PC-9 (cell line): ENCODE measurements around the gene COG5. TPM values are rescaled to one million over a fixed set of nuclear protein-coding genes. Genes with fewer than 3 reads are reported as not detected.

Experiments used
- BruUV-seq: library from RNA; stranded (reverse); fragments of 400-500 nt; replicated peaks from 2 replicates; lab custom pipeline; 2021; lab: Mats Ljungman, UMichigan
- CTCF ChIA-PET: fragments of 300-600 bp; sonication (Branson Sonifier 250); formaldehyde crosslinking; loops from one replicate; lab custom pipeline; 2022; ENCODE audit warnings: antibody characterized with exemption; lab: Charles Lee
- POLR2A ChIA-PET: fragments of 300-600 bp; sonication (Branson Sonifier 250); formaldehyde crosslinking; loops from one replicate; lab custom pipeline; 2022; ENCODE audit warnings: antibody characterized with exemption; ENCODE audit not compliant: unreplicated experiment; lab: Charles Lee
- DNase-seq, 2 experiments: peaks; one replicate each; pipeline versions ENCODE4 v3.0.0 to v3.0.0-alpha.2; 2015 to 2022; ENCODE audit warnings: mixed read lengths in 1 of 2
- H2AFZ ChIP-seq: fragments of 200-600 bp; sonication (generic); 2 replicates; pipeline ENCODE4 v1.8.1; 2017; ENCODE audit warnings: antibody characterized with exemption
- H3F3A ChIP-seq: fragments of 200-600 bp; sonication (generic); 2 replicates; pipeline ENCODE4 v1.8.1; 2017; ENCODE audit warnings: antibody characterized with exemption, mild to moderate bottlenecking, low read depth; ENCODE audit not compliant: insufficient read depth
- H3K27ac ChIP-seq: fragments of 200-600 bp; sonication (generic); 2 replicates; pipeline ENCODE4 v1.6.1; 2016; ENCODE audit warnings: mixed run types
- H3K27me3 ChIP-seq: fragments of 200-600 bp; sonication (generic); 2 replicates; pipeline ENCODE4 v1.6.1; 2016; ENCODE audit warnings: low read depth, mixed run types; ENCODE audit not compliant: insufficient read depth
- H3K36me3 ChIP-seq: fragments of 200-600 bp; sonication (generic); 2 replicates; pipeline ENCODE4 v1.6.1; 2016; ENCODE audit warnings: low read depth, mixed run types
- H3K4me1 ChIP-seq: fragments of 200-600 bp; sonication (generic); replicated peaks from 2 replicates; pipeline ENCODE4 v1.6.1; 2016; ENCODE audit warnings: mixed run types; ENCODE audit not compliant: insufficient read depth
- H3K4me2 ChIP-seq: fragments of 200-600 bp; sonication (generic); 2 replicates; pipeline ENCODE4 v1.6.1; 2017; ENCODE audit warnings: mixed run types
- H3K4me3 ChIP-seq: fragments of 200-600 bp; sonication (generic); 2 replicates; pipeline ENCODE4 v1.6.1; 2016; ENCODE audit warnings: mixed run types
- H3K79me2 ChIP-seq: fragments of 200-600 bp; sonication (generic); 2 replicates; pipeline ENCODE4 v1.6.1; 2017; ENCODE audit warnings: low read depth, mixed run types
- H3K9me2 ChIP-seq: fragments of 200-600 bp; sonication (generic); 2 replicates; pipeline ENCODE4 v1.8.1; 2017; ENCODE audit warnings: mild to moderate bottlenecking; ENCODE audit not compliant: insufficient read depth
- H3K9me3 ChIP-seq: fragments of 200-600 bp; sonication (generic); 2 replicates; pipeline ENCODE4 v1.8.1; 2016; ENCODE audit warnings: low read depth; ENCODE audit not compliant: insufficient read depth
- H4K20me1 ChIP-seq: fragments of 200-600 bp; sonication (generic); 2 replicates; pipeline ENCODE4 v1.8.1; 2017; ENCODE audit not compliant: insufficient read depth
- CTCF ChIP-seq: fragments of 200-600 bp; sonication (generic); conservative IDR thresholded peaks from 2 replicates; pipeline ENCODE4 v1.6.1; 2017; ENCODE audit warnings: mixed run types, antibody characterized with exemption, mild to moderate bottlenecking, moderate library complexity
- EZH2 ChIP-seq: fragments of 200-600 bp; sonication (generic); IDR thresholded peaks from 2 replicates; pipeline ENCODE4 v1.8.0; 2017; ENCODE audit warnings: antibody characterized with exemption, low read depth
- intact Hi-C: fragments of 100-400 bp; cut with micrococcal nuclease; formaldehyde crosslinking; loops from one replicate; pipeline ENCODE4 v1.10.0; 2022; ENCODE audit not compliant: unreplicated experiment
- total RNA-seq: library from RNA; stranded (reverse); gene quantifications from 2 replicates; pipeline ENCODE4 v1.2.3, GENCODE V29; 2021

Gene COG5
- total RNA-seq, 1 experiment from 2014 or later, result 43.5 TPM

- no TSS peak for BruUV-seq
- TF ChIP-seq EZH2 (no peak), CTCF (no peak)
- H3K9me2 ChIP-seq, result no peaks in the 10 kb centered on the region
- no peaks in the 10 kb centered on the region for H3K27me3 ChIP-seq
- H3K27ac ChIP-seq, result no peak overlapping the region
- H3K9me3 ChIP-seq, result no peaks in the 10 kb centered on the region
- H3K79me2 ChIP-seq, result no peaks in the 10 kb centered on the region
- H2AFZ ChIP-seq, result no peak overlapping the region
- H3K4me3 ChIP-seq, result no peak overlapping the region
- intact Hi-C loops, result loop anchor here (10.0 kb wide), 2 partner anchors 361 to 941 kb away; partner anchors contain the start of genes COG5 and DUS4L
- H3K4me2 ChIP-seq, result no peak overlapping the region
- peaks cover 34% of the 10 kb centered on the region for H3K36me3 ChIP-seq
- ChIA-PET POLR2A (no interaction called here), CTCF (interaction anchor here (0.6 to 1.0 kb wide), 2 partner anchors 664 to 669 kb away, joined by 3 read pairs; no protein-coding TSS in a partner anchor)
- H3F3A ChIP-seq, result peaks cover 12% of the 10 kb centered on the region; the same call in 1 of the 2 replicates
- no peaks in the 10 kb centered on the region for H3K4me1 ChIP-seq
- no peak for DNase-seq
- H4K20me1 ChIP-seq, result peaks cover 5% of the 10 kb centered on the region; the same call in 1 of the 2 replicates
Observed at GRCh38 chr7:107203607-107204006, 360.1 kb downstream of the COG5 start.

- Histone ChIP-seq H3K27me3 (no peaks in the 10 kb centered on the region), H3K4me3 (no peak overlapping the region), H3K27ac (no peak overlapping the region), H3K4me1 (no peaks in the 10 kb centered on the region), H3K36me3 (peaks cover 39% of the 10 kb centered on the region), H2AFZ (no peak overlapping the region), H3K4me2 (no peak overlapping the region), H3K79me2 (no peaks in the 10 kb centered on the region), H4K20me1 (peaks cover 10% of the 10 kb centered on the region; the same call in 1 of the 2 replicates), H3K9me2 (no peaks in the 10 kb centered on the region), H3F3A (peaks cover 10% of the 10 kb centered on the region; the same call in 1 of the 2 replicates), H3K9me3 (no peaks in the 10 kb centered on the region)
- TF ChIP-seq EZH2 (no peak), CTCF (peak; percentile 67)
- ChIA-PET CTCF (interaction anchor here (1.5 kb wide), 1 partner anchor 673 kb away, joined by 9 read pairs; no protein-coding TSS in a partner anchor), POLR2A (interaction anchor here (0.6 kb wide), 1 partner anchor 1078 kb away, joined by 4 read pairs; no protein-coding TSS in a partner anchor)
- peak in 1 of 2 experiments; percentile 55 for DNase-seq
- no TSS peak for BruUV-seq
- intact Hi-C loops, result loop anchor here (1.0 to 10.0 kb wide), 5 partner anchors 261 to 943 kb away; partner anchors contain the start of genes COG5 and DUS4L
Observed at GRCh38 chr7:107201795-107202450, 361.8 kb downstream of the COG5 start.

- TF ChIP-seq EZH2 (no peak), CTCF (no peak)
- ChIA-PET POLR2A (no interaction called here), CTCF (interaction anchor here (0.6 kb wide), 1 partner anchor 679 kb away, joined by 3 read pairs; no protein-coding TSS in a partner anchor)
- Histone ChIP-seq H3K9me3 (no peaks in the 10 kb centered on the region), H3K27ac (no peak overlapping the region), H3K4me1 (no peaks in the 10 kb centered on the region), H4K20me1 (peaks cover 15% of the 10 kb centered on the region; the same call in 1 of the 2 replicates), H2AFZ (no peak overlapping the region), H3K4me3 (no peak overlapping the region), H3K36me3 (peaks cover 39% of the 10 kb centered on the region), H3K4me2 (no peak overlapping the region), H3K79me2 (no peaks in the 10 kb centered on the region), H3F3A (peaks cover 4% of the 10 kb centered on the region; the same call in 1 of the 2 replicates), H3K27me3 (no peaks in the 10 kb centered on the region), H3K9me2 (no peaks in the 10 kb centered on the region)
- BruUV-seq, result no TSS peak
- no peak for DNase-seq
- intact Hi-C loops, result no loop called here
Observed at GRCh38 chr7:107196834-107197610, 366.7 kb downstream of the COG5 start.
